SK-N-SH (cell line): ENCODE measurements around the gene ATP5PB. TPM values are rescaled to one million over a fixed set of nuclear protein-coding genes. Genes with fewer than 3 reads are reported as not detected.

Experiments used
- CTCF ChIA-PET: fragments of 300-600, 350-600 bp; formaldehyde crosslinking; extraction: SDS; loops from one replicate; lab custom pipeline; 2021; lab: Yijun Ruan, JAX
- POLR2A ChIA-PET: fragments of 350-600 bp; sonication (Branson Sonifier 250); formaldehyde crosslinking; extraction: SDS; loops from one replicate; lab custom pipeline; 2020; ENCODE audit warnings: antibody characterized with exemption, inconsistent platforms; lab: Yijun Ruan, JAX
- DNase-seq: peaks from one replicate; pipeline ENCODE4 v3.0.0; 2012
- H2AFZ ChIP-seq: fragments of 200-600 bp; sonication (generic); 2 replicates; pipeline ENCODE4 v1.8.1; 2016; ENCODE audit warnings: antibody characterized with exemption, mild to moderate bottlenecking, low read depth
- H3F3A ChIP-seq: fragments of 200-600 bp; sonication (generic); replicated peaks from 2 replicates; pipeline ENCODE3; 2016; ENCODE audit warnings: antibody characterized with exemption, mild to moderate bottlenecking; ENCODE audit not compliant: insufficient read depth
- H3K27ac ChIP-seq, 2 experiments: fragments of 200-500 bp in 1 of 2; fragments of 200-600 bp in 1 of 2; sonication (Bioruptor generic) in 1 of 2; sonication (generic), shearing (Covaris generic) in 1 of 2; 2 replicates each; pipeline versions ENCODE4 v1.5.1 to v1.6.1; 2014 to 2016; ENCODE audit warnings: low read depth in 2 of 2, inconsistent platforms in 1 of 2, low read length in 1 of 2, mild to moderate bottlenecking in 1 of 2, mixed read lengths in 1 of 2
- H3K27me3 ChIP-seq: fragments of 200-600 bp; sonication (generic), shearing (Covaris generic); 2 replicates; pipeline ENCODE4 v1.6.1; 2016; ENCODE audit warnings: mixed run types; ENCODE audit not compliant: insufficient read depth
- H3K36me3 ChIP-seq, 2 experiments: fragments of 200-500 bp in 1 of 2; fragments of 200-600 bp in 1 of 2; sonication (Bioruptor generic) in 1 of 2; sonication (generic) in 1 of 2; replicated peaks in 1 of 2; 2 replicates each; pipeline versions ENCODE3 to v1.5.1; 2014 to 2016; ENCODE audit warnings: low read length in 1 of 2, mild to moderate bottlenecking in 1 of 2; ENCODE audit not compliant: insufficient read depth in 2 of 2, control insufficient read depth in 1 of 2
- H3K4me1 ChIP-seq, 2 experiments: fragments of 200-500 bp in 1 of 2; fragments of 200-600 bp in 1 of 2; sonication (Bioruptor generic) in 1 of 2; sonication (generic), shearing (Covaris generic) in 1 of 2; 2 replicates each; pipeline versions ENCODE4 v1.5.1 to v1.6.1; 2014 to 2016; ENCODE audit warnings: low read depth in 1 of 2, low read length in 1 of 2, mixed run types in 1 of 2; ENCODE audit not compliant: insufficient read depth in 2 of 2, control insufficient read depth in 1 of 2
- H3K4me2 ChIP-seq: fragments of 200-600 bp; sonication (generic), shearing (Covaris generic); 2 replicates; pipeline ENCODE4 v1.6.1; 2017; ENCODE audit warnings: mixed run types
- H3K4me3 ChIP-seq, 2 experiments: fragments of 200-500 bp in 1 of 2; fragments of 200-600 bp in 1 of 2; sonication (Bioruptor generic) in 1 of 2; sonication (generic), shearing (Covaris generic) in 1 of 2; 2 replicates each; pipeline versions ENCODE4 v1.5.1 to v1.8.1; 2014 to 2016; ENCODE audit warnings: low read depth in 2 of 2, inconsistent platforms in 1 of 2, low read length in 1 of 2, mild to moderate bottlenecking in 1 of 2, mixed read lengths in 1 of 2, moderate library complexity in 1 of 2
- H3K79me2 ChIP-seq: fragments of 200-600 bp; sonication (generic); 2 replicates; pipeline ENCODE4 v1.8.1; 2017; ENCODE audit warnings: mild to moderate bottlenecking; ENCODE audit not compliant: insufficient read depth
- H3K9ac ChIP-seq: fragments of 200-600 bp; sonication (generic); 2 replicates; pipeline ENCODE4 v1.6.1; 2017; ENCODE audit warnings: mixed run types
- H3K9me2 ChIP-seq: fragments of 200-600 bp; sonication (generic); 2 replicates; pipeline ENCODE4 v1.6.1; 2017; ENCODE audit warnings: mixed run types
- H3K9me3 ChIP-seq: fragments of 200-600 bp; sonication (generic); 2 replicates; pipeline ENCODE4 v1.6.1; 2017; ENCODE audit warnings: mixed run types, mild to moderate bottlenecking, moderate library complexity
- H4K20me1 ChIP-seq: fragments of 200-600 bp; sonication (generic); 2 replicates; pipeline ENCODE4 v1.6.1; 2017; ENCODE audit warnings: mild to moderate bottlenecking, mixed run types; ENCODE audit not compliant: insufficient read depth
- CTCF ChIP-seq: fragments of 200-600 bp; sonication (generic); IDR thresholded peaks from 2 replicates; pipeline ENCODE4 v1.6.1; 2017; ENCODE audit warnings: antibody characterized with exemption, mild to moderate bottlenecking, moderate library complexity
- ELF1 ChIP-seq: IDR thresholded peaks from 2 replicates; pipeline ENCODE4 v1.4.0; 2012
- EP300 ChIP-seq, 2 experiments: IDR thresholded peaks; 2 replicates each; pipeline versions ENCODE4 v1.4.0 to v1.6.1; 2012; ENCODE audit warnings: borderline replicate concordance in 1 of 2, low read depth in 1 of 2, low read length in 1 of 2
- FOSL2 ChIP-seq: IDR thresholded peaks from 2 replicates; pipeline ENCODE4 v1.4.0; 2012; ENCODE audit warnings: low read depth, mild to moderate bottlenecking, moderate library complexity, borderline replicate concordance
- FOXJ3 ChIP-seq: sonication (generic); formaldehyde crosslinking; IDR thresholded peaks from 2 replicates; pipeline ENCODE4 v1.5.1; 2020; ENCODE audit warnings: mild to moderate bottlenecking, missing genetic modification reagents
- FOXM1 ChIP-seq: IDR thresholded peaks from 2 replicates; pipeline ENCODE4 v1.4.0; 2012; ENCODE audit warnings: low read depth, mild to moderate bottlenecking
- GATA2 ChIP-seq: sonication (generic); formaldehyde crosslinking; IDR thresholded peaks from 2 replicates; pipeline ENCODE4 v1.5.0; 2020; ENCODE audit warnings: mild to moderate bottlenecking, missing genetic modification reagents
- NFIC ChIP-seq: IDR thresholded peaks from 2 replicates; pipeline ENCODE4 v1.4.0; 2012; ENCODE audit warnings: borderline replicate concordance
- NRF1 ChIP-seq: IDR thresholded peaks from 2 replicates; pipeline ENCODE4 v1.6.1; 2012; ENCODE audit warnings: low read depth, mild to moderate bottlenecking, low read length
- POLR2AphosphoS5 ChIP-seq: IDR thresholded peaks from 2 replicates; pipeline ENCODE4 v1.6.1; 2012; ENCODE audit warnings: low read depth, low read length
- RCOR1 ChIP-seq: fragments of 150-350 bp; IDR thresholded peaks from 2 replicates; pipeline ENCODE4 v1.6.1; 2017; ENCODE audit warnings: antibody characterized with exemption, low read length
- RFX5 ChIP-seq: IDR thresholded peaks from 2 replicates; pipeline ENCODE4 v1.6.1; 2012; ENCODE audit warnings: mild to moderate bottlenecking, improper control_type of control experiment, low read length
- SIN3A ChIP-seq: IDR thresholded peaks from 2 replicates; pipeline ENCODE4 v1.6.1; 2012; ENCODE audit warnings: low read depth, mild to moderate bottlenecking, low read length, moderate library complexity, borderline replicate concordance
- TAF1 ChIP-seq: IDR thresholded peaks from 2 replicates; pipeline ENCODE4 v1.6.1; 2012; ENCODE audit warnings: low read depth, mild to moderate bottlenecking, low read length, moderate library complexity, borderline replicate concordance
- TCF12 ChIP-seq: IDR thresholded peaks from 2 replicates; pipeline ENCODE4 v1.4.0; 2012
- TEAD4 ChIP-seq: IDR thresholded peaks from 2 replicates; pipeline ENCODE4 v1.4.0; 2012; ENCODE audit warnings: mild to moderate bottlenecking, borderline replicate concordance; ENCODE audit not compliant: insufficient read depth
- YY1 ChIP-seq: IDR thresholded peaks from 2 replicates; pipeline ENCODE4 v1.4.0; 2012; ENCODE audit warnings: low read depth, mild to moderate bottlenecking
- WGBS: methylation state at CpG from one replicate; pipeline ENCODE4 v1.1.6; 2017; ENCODE audit warnings: low lambda C conversion rate; 5-methylcytosine and 5-hydroxymethylcytosine counted together
- polyA plus RNA-seq, 3 experiments: library from polyadenylated mRNA; depleted of rRNA; stranded (reverse); fragments of >200 nt; gene quantifications; 2 replicates each; pipeline ENCODE4 v1.2.3, GENCODE V29; 2012
- TF ChIP-seq, protein P1 (sequence below): IDR thresholded peaks from 2 replicates; pipeline ENCODE4 v1.4.0; 2012; ENCODE audit warnings: low read depth

The ATP5PB gene
- polyA plus RNA-seq, 1 of the 3 experiments (the other 2 are of a cell fraction), result 177 TPM

DNA sequence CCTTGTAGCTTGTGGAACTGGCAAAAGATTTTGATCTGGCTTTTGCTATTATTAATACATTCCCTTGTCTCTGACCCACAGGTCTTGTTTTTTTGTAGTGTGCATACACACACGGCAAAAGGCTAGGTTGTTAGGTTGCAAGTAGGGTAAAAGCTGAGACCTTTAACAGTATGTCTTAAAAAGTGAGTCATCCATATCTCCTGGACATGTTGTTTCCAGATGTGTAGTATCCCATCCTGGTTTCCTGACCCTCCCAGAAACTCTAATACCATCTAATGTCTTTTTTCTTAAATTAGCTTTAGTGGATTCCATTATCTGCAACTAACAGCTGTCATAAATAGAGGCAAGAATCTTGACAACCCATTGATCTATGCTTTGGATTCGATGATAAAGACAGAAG is 36.4 kb upstream of the ATP5PB start (continued):
- TF ChIP-seq YY1, result no peak

- no peak overlapping the region for H3K27ac ChIP-seq
- H3K9me2 ChIP-seq, result no peaks in the 10 kb centered on the region
- H3K36me3 ChIP-seq, result no peaks in the 10 kb centered on the region
- no peak for DNase-seq
- H3K4me3 ChIP-seq, result no peak overlapping the region
- no peaks in the 10 kb centered on the region for H3F3A ChIP-seq
- no peaks in the 10 kb centered on the region for H3K9me3 ChIP-seq
- peaks cover 12% of the 10 kb centered on the region; the same call in 1 of the 2 replicates for H3K27me3 ChIP-seq
- H3K79me2 ChIP-seq, result no peaks in the 10 kb centered on the region
- no peak overlapping the region for H2AFZ ChIP-seq
- ChIA-PET CTCF (interaction anchor here (5.6 kb wide), 1 partner anchor 14 kb away, joined by 35 read pairs; no protein-coding TSS in a partner anchor), POLR2A (no interaction called here)
- no CpG with 5 or more reads among the region's 2 CpGs for WGBS
- TF ChIP-seq FOXJ3 (CRISPR knock-in tag), result no peak
- no peak for TF ChIP-seq FOSL2
- TF ChIP-seq, protein P1, sequence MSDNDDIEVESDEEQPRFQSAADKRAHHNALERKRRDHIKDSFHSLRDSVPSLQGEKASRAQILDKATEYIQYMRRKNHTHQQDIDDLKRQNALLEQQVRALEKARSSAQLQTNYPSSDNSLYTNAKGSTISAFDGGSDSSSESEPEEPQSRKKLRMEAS, result no peak
- TF ChIP-seq NRF1, result no peak
- TF ChIP-seq GATA2 (CRISPR knock-in tag), result no peak
- no peak for TF ChIP-seq RCOR1
- TF ChIP-seq TCF12, result no peak
- no peaks in the 10 kb centered on the region for H4K20me1 ChIP-seq
- no peak overlapping the region for H3K4me2 ChIP-seq
- H3K4me1 ChIP-seq, result no peaks in the 10 kb centered on the region
- no peak overlapping the region for H3K9ac ChIP-seq
These were observed 34.5 kb upstream of the ATP5PB start for GRCh38 chr1:111414756-111415155.

DNA sequence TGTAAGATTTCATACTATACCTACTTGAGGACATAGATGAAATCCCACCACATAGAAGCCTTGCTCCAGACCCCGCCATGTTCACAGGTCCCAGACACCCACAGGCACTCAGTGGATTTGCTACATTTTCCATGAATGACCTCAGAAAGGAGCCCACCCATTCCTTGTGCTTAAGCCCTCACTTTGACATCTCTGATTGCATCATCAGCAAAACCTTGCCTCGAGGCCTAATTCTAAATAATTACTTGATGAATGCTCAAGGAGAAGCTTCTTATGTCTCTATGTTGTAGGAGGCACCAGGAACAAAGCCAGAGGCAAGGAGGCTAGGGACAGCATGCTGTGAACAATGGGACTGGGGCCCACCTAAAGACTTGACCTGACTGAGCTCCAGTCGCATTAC is 33.8 kb upstream of the ATP5PB start:
- TF ChIP-seq ELF1 (no peak), RCOR1 (no peak), TCF12 (no peak), NRF1 (no peak), RFX5 (no peak), NFIC (no peak)
- Histone ChIP-seq H3K36me3 (no peaks in the 10 kb centered on the region), H3K27me3 (peaks cover 12% of the 10 kb centered on the region; the same call in 1 of the 2 replicates), H4K20me1 (no peaks in the 10 kb centered on the region), H3K4me2 (no peak overlapping the region), H3K4me3 (no peak overlapping the region), H3K9ac (no peak overlapping the region), H3K27ac (no peak overlapping the region), H3K9me3 (no peaks in the 10 kb centered on the region), H3K9me2 (no peaks in the 10 kb centered on the region), H3K4me1 (no peaks in the 10 kb centered on the region), H3F3A (no peaks in the 10 kb centered on the region), H2AFZ (no peak overlapping the region), H3K79me2 (no peaks in the 10 kb centered on the region)
- 5% methylated on average over 3 of the region's 3 CpGs for WGBS
- CTCF ChIA-PET, result interaction anchor here (1.0 to 5.6 kb wide), 2 partner anchors 15 to 21 kb away, joined by 3 to 35 read pairs; no protein-coding TSS in a partner anchor
- DNase-seq, result no peak
- POLR2A ChIA-PET, result no interaction called here

GRCh38 chr1:111417755-111418154 is 31.5 kb upstream of the ATP5PB start:
- ChIA-PET POLR2A (no interaction called here), CTCF (interaction anchor here (5.6 kb wide), 1 partner anchor 17 kb away, joined by 35 read pairs; no protein-coding TSS in a partner anchor)
- H3K27me3 ChIP-seq, result peaks cover 12% of the 10 kb centered on the region; the same call in 1 of the 2 replicates
- no peak overlapping the region for H3K9ac ChIP-seq
- 43% methylated on average over 1 of the region's 1 CpG for WGBS
- no peaks in the 10 kb centered on the region; a peak in 1 of 4 replicates for H3K4me1 ChIP-seq
- no peak overlapping the region for H2AFZ ChIP-seq
- H3K36me3 ChIP-seq, result no peaks in the 10 kb centered on the region
- no peaks in the 10 kb centered on the region for H3K9me2 ChIP-seq
- H4K20me1 ChIP-seq, result no peaks in the 10 kb centered on the region
- H3K4me3 ChIP-seq, result no peak overlapping the region
- H3K27ac ChIP-seq, result no peak overlapping the region
- no peaks in the 10 kb centered on the region for H3F3A ChIP-seq
- no peak for DNase-seq
- no peaks in the 10 kb centered on the region for H3K79me2 ChIP-seq
- H3K4me2 ChIP-seq, result no peak overlapping the region
- no peaks in the 10 kb centered on the region for H3K9me3 ChIP-seq
- no peak for TF ChIP-seq RFX5
- no peak for TF ChIP-seq CTCF
- TF ChIP-seq POLR2AphosphoS5, result no peak
- TF ChIP-seq, protein P1, result no peak
- TF ChIP-seq EP300 (IDR thresholded peaks at IDR 0.05; ENCODE audit: borderline replicate concordance in 1 of 2, low read depth in 1 of 2, low read length in 1 of 2), result no peak
- no peak for TF ChIP-seq RCOR1
- TF ChIP-seq TAF1, result no peak
- no peak for TF ChIP-seq SIN3A
- no peak for TF ChIP-seq TEAD4
- no peak for TF ChIP-seq FOXM1
